Lower leg skin (tissue), 4 donors: Measurements from ENCODE around the gene SNAI3. TPM values are rescaled to one million over a fixed set of nuclear protein-coding genes. Genes with fewer than 3 reads are reported as not detected.

Experiments used
- DNase-seq, 2 donors: peaks; one replicate each; pipeline ENCODE4 v3.0.0-alpha.2; 2019; ENCODE audit warnings: low spot score in 2 of 2
- H3K4me3 ChIP-seq: fragments of 200-600 bp; sonication (generic); 2 replicates; pipeline ENCODE4 v1.5.1; 2017; ENCODE audit warnings: mild to moderate bottlenecking, low read depth; ENCODE audit not compliant: poor library complexity, severe bottlenecking
- CTCF ChIP-seq, 3 donors: fragments of 450-650 bp; IDR thresholded peaks; one replicate each; pipeline ENCODE4 v1.5.1; 2016; ENCODE audit warnings: antibody characterized with exemption in 3 of 3, mild to moderate bottlenecking in 3 of 3, moderate library complexity in 2 of 3
- POLR2A ChIP-seq, 2 donors: fragments of 450-650 bp; IDR thresholded peaks; one replicate each; pipeline ENCODE4 v1.6.1; 2016 to 2017; ENCODE audit warnings: antibody characterized with exemption in 2 of 2, mild to moderate bottlenecking in 1 of 2, moderate library complexity in 1 of 2
- WGBS, 2 donors: methylation state at CpG; one replicate each; pipeline ENCODE4 v1.1.5; 2018; 5-methylcytosine and 5-hydroxymethylcytosine counted together
- intact Hi-C: fragments of 100-400 bp; cut with DNase I; formaldehyde crosslinking; loops from one replicate; pipeline ENCODE4 v1.15.0; 2023; ENCODE audit warnings: low total_unique reads
- total RNA-seq, 4 donors: library from RNA; depleted of rRNA; stranded (reverse); fragments of >200 nt; gene quantifications; one replicate each; pipeline ENCODE4 v1.1.0, GENCODE V29; 2016

Gene SNAI3
- total RNA-seq, 4 donors from 2014 or later: 0.17 to 0.81 (median 0.29) TPM

- intact Hi-C loops: no loop called here
- 94 to 98% methylated on average over 16 of the region's 16 CpGs for WGBS, 2 donors
- no peak for TF ChIP-seq POLR2A (IDR thresholded peaks at IDR 0.05)
- TF ChIP-seq CTCF (IDR thresholded peaks at IDR 0.05): no peak
Observed at GRCh38 chr16:88645455-88645854, 40.9 kb downstream of the SNAI3 start.

DNA sequence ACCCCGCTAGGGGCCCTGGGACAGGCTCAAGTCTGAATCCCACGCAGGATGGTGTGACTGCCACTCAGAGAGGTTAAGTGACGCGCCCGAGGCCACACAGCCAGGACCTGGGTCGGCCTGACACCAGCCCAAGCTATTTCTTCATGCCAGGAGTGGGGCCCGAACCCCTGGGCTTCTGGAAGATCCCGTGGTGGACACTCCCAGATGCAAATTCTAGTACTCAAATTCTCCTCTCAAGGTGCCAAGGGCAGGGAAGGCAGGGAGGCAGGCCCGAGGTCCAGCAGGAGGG, 42.7 kb downstream of the SNAI3 start:
- TF ChIP-seq POLR2A (IDR thresholded peaks at IDR 0.05): no peak
- TF ChIP-seq CTCF (IDR thresholded peaks at IDR 0.05): no peak
- WGBS, 2 donors: 69 to 73% methylated on average over 4 to 9 of the region's 9 CpGs
- no peak for DNase-seq
- intact Hi-C loops: no loop called here
- no peak overlapping the region for H3K4me3 ChIP-seq

More at GRCh38 chr16:88645455-88645854, 40.9 kb downstream of the SNAI3 start:
- no peak for DNase-seq
- no peak overlapping the region for H3K4me3 ChIP-seq

GRCh38 chr16:88642881-88643643, 43.2 kb downstream of the SNAI3 start:
- no peak for DNase-seq
- no peak overlapping the region for H3K4me3 ChIP-seq
- intact Hi-C loops: no loop called here
- 59 to 81% methylated on average over 38 to 40 of the region's 58 CpGs for WGBS, 2 donors
- TF ChIP-seq CTCF (IDR thresholded peaks at IDR 0.05): no peak
- TF ChIP-seq POLR2A (IDR thresholded peaks at IDR 0.05): no peak

GRCh38 chr16:88640498-88641247, 45.6 kb downstream of the SNAI3 start:
- TF ChIP-seq CTCF (IDR thresholded peaks at IDR 0.05) (no peak), POLR2A (IDR thresholded peaks at IDR 0.05) (no peak)
- no peak overlapping the region for H3K4me3 ChIP-seq
- intact Hi-C loops: no loop called here
- 49 to 68% methylated on average over 12 to 16 of the region's 17 CpGs for WGBS, 2 donors
- DNase-seq: no peak

DNA sequence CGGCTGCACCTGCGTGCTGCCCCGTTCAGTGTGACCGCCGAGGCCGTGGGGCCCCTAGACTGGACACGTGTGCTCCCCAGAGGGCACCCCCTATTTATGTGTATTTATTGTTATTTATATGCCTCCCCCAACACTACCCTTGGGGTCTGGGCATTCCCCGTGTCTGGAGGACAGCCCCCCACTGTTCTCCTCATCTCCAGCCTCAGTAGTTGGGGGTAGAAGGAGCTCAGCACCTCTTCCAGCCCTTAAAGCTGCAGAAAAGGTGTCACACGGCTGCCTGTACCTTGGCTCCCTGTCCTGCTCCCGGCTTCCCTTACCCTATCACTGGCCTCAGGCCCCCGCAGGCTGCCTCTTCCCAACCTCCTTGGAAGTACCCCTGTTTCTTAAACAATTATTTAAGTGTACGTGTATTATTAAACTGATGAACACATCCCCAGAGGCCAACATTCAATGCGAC, 46.2 kb downstream of the SNAI3 start:
- WGBS, 2 donors: 31 to 41% methylated on average over 13 of the region's 13 CpGs
- H3K4me3 ChIP-seq: no peak overlapping the region
- no peak for TF ChIP-seq POLR2A (IDR thresholded peaks at IDR 0.05)
- no peak for TF ChIP-seq CTCF (IDR thresholded peaks at IDR 0.05)
- no peak for DNase-seq
- intact Hi-C loops: no loop called here
